Stimulated activated CD4-positive, alpha-beta T cell treated with anti-CD3 and anti-CD28 coated beads, Interleukin-4, amount 100 ng/mL, for 4 hours (primary cell): Measurements from ENCODE around the gene ZNF20.
"Not testable (repeated sequence)": the region's sequence is repeated elsewhere in the genome, so short reads cannot be mapped to it uniquely, and the experiment has no call there.

Source experiments
- DNase-seq, 2 experiments: peaks; one replicate each; pipeline ENCODE4 v3.0.0-alpha.2; 2020

Gene ZNF20

GRCh38 chr19:12111943-12112637, 28.1 kb downstream of the ZNF20 start:
- no peak for DNase-seq

GRCh38 chr19:12111176-12111575, 29.0 kb downstream of the ZNF20 start:
- DNase-seq = no peak

GRCh38 chr19:12103909-12104308, 36.2 kb downstream of the ZNF20 start:
- DNase-seq = not testable (repeated sequence)

GRCh38 chr19:12098040-12098439, 42.1 kb downstream of the ZNF20 start:
- no peak for DNase-seq

GRCh38 chr19:12095111-12095790, 44.9 kb downstream of the ZNF20 start:
- DNase-seq = no peak

GRCh38 chr19:12093777-12094176, 46.4 kb downstream of the ZNF20 start:
- DNase-seq = no peak

GRCh38 chr19:12092956-12093355, 47.2 kb downstream of the ZNF20 start:
- no peak for DNase-seq

- DNase-seq = peak; percentile 34 to 63
These were observed 47.9 kb downstream of the ZNF20 start for GRCh38 chr19:12092065-12092867.

GRCh38 chr19:12090807-12091206, 49.3 kb downstream of the ZNF20 start:
- DNase-seq = peak; percentile 37 to 61

GRCh38 chr19:12085074-12085818, 54.9 kb downstream of the ZNF20 start:
- no peak for DNase-seq

GRCh38 chr19:12083336-12083735, 56.8 kb downstream of the ZNF20 start:
- DNase-seq = not testable (repeated sequence)
